Measurements from ENCODE around the gene MAT1A. TPM values are rescaled to one million over a fixed set of nuclear protein-coding genes. Genes with fewer than 3 reads are reported as not detected.

The MAT1A gene
- total RNA-seq, 1 donor from 2014 or later = not detected

GRCh38 chr10:80283536-80284199, 5.8 kb downstream of the MAT1A start:
- DNase-seq (ENCODE audit: low spot score) (no peak), ATAC-seq (no peak)
- intact Hi-C loops (cut with DNase I) = no loop called here

GRCh38 chr10:80283119-80283518, 6.3 kb downstream of the MAT1A start:
- ATAC-seq (no peak), DNase-seq (ENCODE audit: low spot score) (no peak)
- intact Hi-C loops (cut with DNase I) = no loop called here

- no peak for DNase-seq (ENCODE audit: low spot score)
- no peak for ATAC-seq
- intact Hi-C loops (cut with DNase I) = no loop called here
These were observed 7.4 kb downstream of the MAT1A start for GRCh38 chr10:80281784-80282765.

GRCh38 chr10:80281292-80281691, 8.2 kb downstream of the MAT1A start:
- intact Hi-C loops (cut with DNase I) = no loop called here
- no peak for DNase-seq (ENCODE audit: low spot score)
- ATAC-seq = no peak

- ATAC-seq (no peak), DNase-seq (ENCODE audit: low spot score) (no peak)
- intact Hi-C loops (cut with DNase I) = no loop called here
These were observed 9.2 kb downstream of the MAT1A start for GRCh38 chr10:80280071-80280800.

GRCh38 chr10:80279146-80279545, 10.3 kb downstream of the MAT1A start:
- no peak for ATAC-seq
- DNase-seq (ENCODE audit: low spot score) = no peak

GRCh38 chr10:80278480-80278879, 11.0 kb downstream of the MAT1A start:
- no peak for DNase-seq (ENCODE audit: low spot score)
- no peak for ATAC-seq
- intact Hi-C loops (cut with DNase I) = no loop called here

More at GRCh38 chr10:80279146-80279545, 10.3 kb downstream of the MAT1A start:
- intact Hi-C loops (cut with DNase I) = no loop called here

GRCh38 chr10:80277567-80278250, 11.7 kb downstream of the MAT1A start:
- no peak for ATAC-seq
- intact Hi-C loops (cut with DNase I) = no loop called here
- no peak for DNase-seq (ENCODE audit: low spot score)

- ATAC-seq = no peak
- no peak for DNase-seq (ENCODE audit: low spot score)
- intact Hi-C loops (cut with DNase I) = no loop called here
These were observed 12.4 kb downstream of the MAT1A start for GRCh38 chr10:80277016-80277415.

GRCh38 chr10:80276335-80276734, 13.1 kb downstream of the MAT1A start:
- intact Hi-C loops (cut with DNase I) = no loop called here
- DNase-seq (ENCODE audit: low spot score) (no peak), ATAC-seq (no peak)

GRCh38 chr10:80275756-80276155, 13.7 kb downstream of the MAT1A start:
- DNase-seq (ENCODE audit: low spot score) = no peak
- no peak for ATAC-seq
- intact Hi-C loops (cut with DNase I) = no loop called here

GRCh38 chr10:80275135-80275498, 14.3 kb downstream of the MAT1A start:
- DNase-seq (ENCODE audit: low spot score) (no peak), ATAC-seq (no peak)
- intact Hi-C loops (cut with DNase I) = no loop called here

GRCh38 chr10:80274396-80275134, 14.9 kb downstream of the MAT1A start:
- intact Hi-C loops (cut with DNase I) = no loop called here
- no peak for DNase-seq (ENCODE audit: low spot score)
- ATAC-seq = no peak

- DNase-seq (ENCODE audit: low spot score) = no peak
- no peak for ATAC-seq
- intact Hi-C loops (cut with DNase I) = no loop called here
These were observed 15.8 kb downstream of the MAT1A start for GRCh38 chr10:80273523-80274170.

- intact Hi-C loops (cut with DNase I) = no loop called here
- DNase-seq (ENCODE audit: low spot score) = no peak
These were observed 16.5 kb downstream of the MAT1A start for GRCh38 chr10:80272793-80273522.

GRCh38 chr10:80271416-80271815, 18.0 kb downstream of the MAT1A start:
- intact Hi-C loops (cut with DNase I) = no loop called here
- DNase-seq (ENCODE audit: low spot score) (no peak), ATAC-seq (no peak)

More at GRCh38 chr10:80272793-80273522, 16.5 kb downstream of the MAT1A start:
- no peak for ATAC-seq

GRCh38 chr10:80270887-80271286, 18.6 kb downstream of the MAT1A start:
- intact Hi-C loops (cut with DNase I) = no loop called here
- DNase-seq (ENCODE audit: low spot score) = no peak

More at GRCh38 chr10:80270887-80271286, 18.6 kb downstream of the MAT1A start:
- ATAC-seq = no peak
